NCI-H1105 (cell line): Measurements from ENCODE around the gene DAPL1.
A peak's percentile ranks its signal among the peaks of the same experiment; 100 is the strongest.

Source experiments
- DNase-seq: peaks from one replicate; lab custom pipeline; 2025; lab: John Stamatoyannopoulos, UW

The DAPL1 gene

DNA sequence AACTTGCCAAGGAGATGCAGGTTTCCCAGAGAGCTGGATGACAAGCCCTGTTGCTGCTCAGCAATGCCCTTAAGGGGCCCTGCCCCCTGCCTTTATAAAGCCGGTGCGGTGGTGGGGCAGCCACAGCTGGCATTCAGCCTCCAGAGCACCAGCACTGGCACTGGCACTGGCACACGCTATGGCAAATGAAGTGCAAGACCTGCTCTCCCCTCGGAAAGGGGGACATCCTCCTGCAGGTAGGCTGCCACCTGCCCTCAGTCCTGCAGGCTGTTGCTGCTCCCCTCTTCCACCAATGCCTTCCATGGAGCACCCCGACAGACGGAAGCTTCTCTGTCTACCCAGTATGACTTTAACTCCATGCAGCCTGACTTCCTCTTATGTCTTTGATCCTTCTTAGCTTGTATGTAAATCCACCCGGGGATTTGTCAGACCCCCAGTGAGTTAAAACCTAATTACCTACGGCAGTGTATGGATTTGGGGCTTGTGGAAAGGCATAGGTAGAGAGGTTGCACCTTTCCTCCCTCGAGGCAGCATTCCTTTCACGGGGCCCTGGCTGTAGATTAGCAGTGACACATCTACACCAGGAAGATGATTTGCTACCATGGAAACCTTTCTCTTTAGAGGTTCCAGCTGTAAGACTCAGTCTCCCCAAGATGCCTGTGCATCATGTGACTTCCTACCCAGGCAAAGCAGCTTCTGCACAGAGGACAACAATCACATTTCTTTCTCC lies at the start of gene DAPL1:
Gene DAPL1, plus strand, starts transcription at position 123 of the 730 bp plus-strand sequence. Its CDS starts 56 bp downstream, at position 179.
- DNase-seq: peak; percentile 47

- DNase-seq: no peak
These were observed 49.2 kb upstream of the DAPL1 start for GRCh38 chr2:158745866-158746382.

DNA sequence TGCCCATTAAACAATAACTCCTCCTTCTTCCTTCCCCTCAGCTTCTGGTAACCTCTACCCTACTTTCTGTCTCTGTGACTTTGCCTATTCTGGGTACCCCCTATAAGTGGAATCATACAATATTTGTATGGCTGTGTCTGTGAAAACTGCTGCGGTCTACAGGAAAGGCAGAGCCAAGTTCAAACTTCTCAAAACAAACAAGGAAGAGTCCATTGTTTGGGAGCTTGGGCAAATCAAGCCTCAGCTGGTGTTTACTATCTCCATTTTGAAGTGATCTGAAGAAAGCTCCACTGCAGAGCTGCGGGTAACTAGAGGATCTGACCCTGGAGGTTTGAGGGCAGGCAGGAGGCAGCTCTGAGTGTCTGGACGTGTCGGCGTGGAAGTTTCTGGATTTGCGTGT lies 48.6 kb upstream of the DAPL1 start:
- DNase-seq: no peak

DNA sequence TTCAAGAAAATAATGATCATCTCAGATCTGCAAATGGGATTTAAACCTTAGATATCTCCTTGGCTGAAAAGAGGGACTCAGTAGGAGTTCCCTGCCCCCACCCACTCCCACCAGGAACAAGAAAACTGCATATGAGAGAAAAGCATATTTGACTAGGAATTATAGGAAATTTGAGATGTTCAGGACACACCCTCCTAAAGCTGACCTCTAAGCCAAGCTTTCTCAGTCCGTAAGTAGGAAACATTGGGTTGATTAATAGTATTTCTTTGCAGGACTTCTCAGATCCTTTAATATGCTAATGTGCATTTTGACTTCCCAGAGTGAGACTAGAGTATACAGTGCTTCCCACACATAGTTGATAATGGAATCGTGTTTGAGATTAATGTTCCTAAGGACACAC lies 47.8 kb upstream of the DAPL1 start:
- DNase-seq: no peak

DNA sequence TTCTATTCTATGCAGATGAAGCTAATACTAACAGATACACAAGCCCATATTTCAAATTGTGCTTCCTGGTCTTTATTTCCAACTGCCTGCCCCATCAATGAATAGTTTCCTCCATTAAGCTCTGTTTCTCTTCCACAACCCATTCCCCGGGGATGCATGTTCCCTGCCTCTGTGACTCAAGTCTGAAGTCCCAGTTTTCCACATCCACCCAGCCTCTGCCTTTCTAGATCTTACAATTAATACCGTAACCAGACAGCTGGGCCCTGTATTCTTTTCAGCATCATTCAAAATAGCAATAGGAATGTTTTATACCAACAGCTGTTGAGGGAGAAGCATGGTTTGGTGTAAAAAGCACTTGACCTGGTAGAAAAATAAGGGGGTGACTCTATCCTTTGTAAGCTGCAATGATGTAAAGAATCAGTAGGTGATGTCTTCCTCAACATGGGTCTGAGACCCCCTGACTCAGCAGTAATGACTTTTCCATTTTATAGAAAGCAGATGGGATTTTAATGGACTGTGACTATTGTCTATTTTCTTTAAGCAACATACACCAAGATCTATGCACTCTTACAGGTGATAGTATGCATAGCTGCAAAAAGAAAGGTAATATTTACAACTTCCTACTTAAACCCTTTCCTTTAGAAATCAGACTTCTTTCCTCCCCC lies 46.1 kb upstream of the DAPL1 start:
- no peak for DNase-seq

GRCh38 chr2:158750458-158751125 lies 44.5 kb upstream of the DAPL1 start:
- DNase-seq: no peak

- DNase-seq: peak; percentile 43
These were observed 41.2 kb upstream of the DAPL1 start for GRCh38 chr2:158753641-158754611.

- DNase-seq: no peak
These were observed 39.6 kb upstream of the DAPL1 start for GRCh38 chr2:158755310-158756087.

DNA sequence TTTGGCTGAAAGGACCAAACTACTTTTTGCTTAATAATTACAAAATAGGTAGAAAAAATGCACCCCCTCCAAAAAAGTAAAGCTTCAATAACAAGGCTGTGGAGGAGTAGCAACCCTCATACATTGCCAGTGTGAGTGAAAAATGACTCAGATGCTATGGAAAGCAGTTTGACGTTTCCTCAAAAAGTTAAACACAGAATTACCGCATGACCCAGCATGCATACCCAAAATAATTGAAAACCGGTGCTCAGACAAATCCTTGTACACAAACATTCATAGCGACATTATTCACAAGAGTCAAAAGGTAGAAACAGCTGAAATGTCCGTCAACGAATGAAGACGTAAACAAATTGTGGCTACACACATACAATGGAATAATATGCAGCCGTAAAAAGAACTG lies 38.8 kb upstream of the DAPL1 start:
- DNase-seq: no peak

DNA sequence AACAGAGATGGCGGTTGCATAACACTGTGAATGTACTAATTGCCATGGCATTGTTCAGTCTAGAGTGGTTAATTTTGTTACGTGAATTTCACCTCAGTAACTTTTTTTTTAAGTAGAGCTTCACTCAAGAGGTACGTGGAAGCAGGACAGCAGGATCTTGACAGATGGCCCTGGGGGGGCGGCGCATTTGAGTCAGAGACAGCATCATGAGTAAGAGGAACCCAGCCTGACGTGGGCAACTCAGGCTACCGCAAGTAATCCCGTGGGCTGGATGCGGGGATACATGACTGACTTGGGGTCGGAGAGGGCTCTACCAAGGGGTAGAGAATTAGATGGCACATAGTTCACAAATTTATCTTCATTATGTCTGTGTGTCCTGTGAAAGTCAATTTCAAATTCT lies 38.1 kb upstream of the DAPL1 start:
- no peak for DNase-seq

- no peak for DNase-seq
These were observed 34.2 kb upstream of the DAPL1 start for GRCh38 chr2:158760887-158761286.

GRCh38 chr2:158761621-158762020 lies 33.5 kb upstream of the DAPL1 start:
- no peak for DNase-seq

GRCh38 chr2:158762336-158762735 lies 32.8 kb upstream of the DAPL1 start:
- DNase-seq: no peak

GRCh38 chr2:158766524-158766923 lies 28.6 kb upstream of the DAPL1 start:
- no peak for DNase-seq

- no peak for DNase-seq
These were observed 22.6 kb upstream of the DAPL1 start for GRCh38 chr2:158772306-158773078.

DNA sequence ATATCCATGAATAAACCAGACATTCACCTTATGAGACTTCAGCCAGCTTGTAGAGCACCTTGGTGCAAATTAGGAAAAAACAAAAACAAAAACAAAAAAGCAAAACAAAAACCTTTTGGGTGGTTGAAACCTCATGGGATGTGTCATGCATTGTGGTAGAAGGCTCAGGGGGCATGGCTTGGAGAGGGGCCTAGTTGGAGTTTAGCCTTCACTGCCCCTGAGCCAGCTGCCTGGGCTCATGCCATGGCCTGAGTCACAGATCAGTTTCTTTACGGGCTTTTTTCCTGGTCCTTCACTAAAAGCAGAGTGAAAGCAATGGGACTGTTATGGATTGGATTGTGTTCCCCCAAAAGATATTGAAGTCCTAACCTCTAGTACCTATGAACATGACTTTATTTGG lies 22.0 kb upstream of the DAPL1 start:
- no peak for DNase-seq

DNA sequence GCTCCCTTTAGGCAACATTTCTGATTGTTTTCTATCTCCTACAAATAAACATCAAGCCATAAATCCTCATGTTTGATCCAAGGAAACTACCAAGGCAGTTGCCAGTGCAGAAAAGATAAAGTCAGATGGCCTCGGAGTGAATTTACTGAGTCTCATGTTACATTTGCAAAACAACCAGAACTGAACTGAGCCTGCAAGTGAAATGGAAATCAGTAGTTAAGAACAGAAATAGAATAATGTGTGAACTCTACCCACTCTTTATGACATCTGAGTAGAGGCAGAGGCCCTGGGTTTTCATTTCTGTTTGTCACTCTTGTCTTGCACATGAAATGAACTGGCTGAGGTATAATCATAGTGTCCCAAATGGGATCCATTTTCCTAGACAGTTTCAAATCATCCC lies 20.4 kb upstream of the DAPL1 start:
- DNase-seq: no peak

DNA sequence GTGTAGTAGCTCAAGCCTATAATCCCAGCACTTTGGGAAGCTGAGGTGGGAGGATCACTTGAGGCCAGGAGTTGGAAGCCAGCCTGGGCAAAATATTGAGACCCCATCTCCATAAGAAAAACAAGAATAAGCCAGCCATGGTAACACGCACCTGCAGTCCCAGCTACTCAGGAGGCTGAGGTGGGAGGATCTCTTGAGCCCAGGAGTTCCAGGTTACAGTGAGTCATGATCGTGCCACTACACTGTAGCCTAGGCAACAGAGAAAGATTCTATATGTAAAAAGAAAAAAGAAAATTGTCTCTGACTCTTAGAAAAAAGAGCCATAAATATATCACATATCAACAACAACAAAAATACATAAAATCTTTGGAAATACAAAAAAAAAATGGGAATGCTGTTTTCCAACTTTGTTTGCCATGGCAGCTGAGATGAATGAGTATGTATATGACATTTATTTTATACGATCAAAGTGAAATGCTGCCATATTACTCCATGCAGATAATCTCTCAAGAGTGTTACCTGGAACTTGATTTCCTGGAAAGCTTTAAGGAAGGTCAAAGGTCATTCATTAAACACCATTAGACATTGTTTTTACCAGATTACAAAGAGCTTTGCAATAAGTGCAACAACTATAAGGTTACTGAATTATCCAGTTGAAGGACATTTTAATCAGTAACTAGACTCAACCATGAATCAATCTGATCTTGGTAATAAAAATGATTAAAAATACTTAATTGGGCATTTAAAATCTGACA lies 19.7 kb upstream of the DAPL1 start:
- no peak for DNase-seq

- no peak for DNase-seq
These were observed 18.9 kb upstream of the DAPL1 start for GRCh38 chr2:158776231-158776630.
